DND-41 (cell line): ENCODE measurements around the gene NINL.

Experiments
- EZH2 ChIP-seq: IDR thresholded peaks from 3 replicates; pipeline ENCODE4 v1.6.1; 2012; ENCODE audit warnings: borderline replicate concordance, low read depth, mild to moderate bottlenecking, moderate library complexity, low read length, inconsistent platforms; ENCODE audit not compliant: severe bottlenecking
- TF ChIP-seq, protein P1 (sequence below): IDR thresholded peaks from 2 replicates; pipeline ENCODE4 v1.5.1; 2012; ENCODE audit warnings: borderline replicate concordance, low read length, moderate library complexity, mild to moderate bottlenecking; ENCODE audit not compliant: poor library complexity, severe bottlenecking; ENCODE audit errors: extremely low read depth

DNA sequence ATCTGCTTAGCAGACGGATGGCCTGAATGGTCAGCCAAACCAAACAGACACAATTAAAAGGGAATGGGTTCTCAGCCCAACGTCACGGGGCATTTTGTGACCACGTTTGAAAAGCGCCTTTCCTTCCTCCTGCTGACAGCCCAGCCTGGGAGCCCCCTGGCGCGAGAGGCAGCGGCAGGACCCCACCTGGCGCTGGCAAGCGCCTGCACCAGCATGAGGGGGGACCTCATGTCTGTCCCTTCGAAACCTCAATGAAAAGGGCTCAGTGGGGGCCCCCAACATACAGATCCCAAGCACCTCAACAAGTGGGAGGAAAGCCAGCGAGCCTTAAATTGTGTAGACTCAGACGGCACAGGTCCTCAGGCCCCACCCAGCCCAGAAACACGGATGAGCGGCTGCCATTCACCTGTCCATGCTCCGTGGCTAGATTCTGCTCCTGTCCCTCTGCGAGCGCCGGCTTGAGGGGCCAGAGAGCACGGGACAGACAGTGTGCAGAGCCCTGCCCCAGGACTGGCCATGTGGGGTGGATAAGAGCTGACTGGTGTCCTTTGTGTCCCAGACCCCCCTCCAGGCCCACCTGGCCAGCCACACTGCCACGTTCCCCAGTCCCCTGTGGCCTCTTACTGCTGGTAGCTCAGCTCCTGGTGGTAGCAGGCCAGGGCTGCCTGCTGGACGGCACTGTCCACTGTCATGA, 87.6 kb downstream of the NINL start:
- TF ChIP-seq, protein P1, sequence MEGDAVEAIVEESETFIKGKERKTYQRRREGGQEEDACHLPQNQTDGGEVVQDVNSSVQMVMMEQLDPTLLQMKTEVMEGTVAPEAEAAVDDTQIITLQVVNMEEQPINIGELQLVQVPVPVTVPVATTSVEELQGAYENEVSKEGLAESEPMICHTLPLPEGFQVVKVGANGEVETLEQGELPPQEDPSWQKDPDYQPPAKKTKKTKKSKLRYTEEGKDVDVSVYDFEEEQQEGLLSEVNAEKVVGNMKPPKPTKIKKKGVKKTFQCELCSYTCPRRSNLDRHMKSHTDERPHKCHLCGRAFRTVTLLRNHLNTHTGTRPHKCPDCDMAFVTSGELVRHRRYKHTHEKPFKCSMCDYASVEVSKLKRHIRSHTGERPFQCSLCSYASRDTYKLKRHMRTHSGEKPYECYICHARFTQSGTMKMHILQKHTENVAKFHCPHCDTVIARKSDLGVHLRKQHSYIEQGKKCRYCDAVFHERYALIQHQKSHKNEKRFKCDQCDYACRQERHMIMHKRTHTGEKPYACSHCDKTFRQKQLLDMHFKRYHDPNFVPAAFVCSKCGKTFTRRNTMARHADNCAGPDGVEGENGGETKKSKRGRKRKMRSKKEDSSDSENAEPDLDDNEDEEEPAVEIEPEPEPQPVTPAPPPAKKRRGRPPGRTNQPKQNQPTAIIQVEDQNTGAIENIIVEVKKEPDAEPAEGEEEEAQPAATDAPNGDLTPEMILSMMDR: no peak
- no peak for TF ChIP-seq EZH2
